SK-N-SH treated with all-trans-retinoic acid at 6 μM for 48 hours (cell line): ENCODE results near the gene ZNF562.

ENCODE experiments used
- CREB5 ChIP-seq: fragments of 250-450 bp; sonication (Bioruptor Pico); IDR thresholded peaks from 2 replicates; pipeline ENCODE4 v1.5.1; 2020; ENCODE audit warnings: low read depth, mild to moderate bottlenecking, moderate library complexity
- CSDC2 ChIP-seq: fragments of 250-450 bp; sonication (Bioruptor Pico); IDR thresholded peaks from 2 replicates; pipeline ENCODE4 v1.5.0; 2020; ENCODE audit warnings: mild to moderate bottlenecking, moderate library complexity
- ESRRG ChIP-seq: fragments of 250-450 bp; sonication (Bioruptor Pico); IDR thresholded peaks from 2 replicates; pipeline ENCODE4 v1.6.1; 2021; ENCODE audit warnings: mild to moderate bottlenecking
- PPARA ChIP-seq: fragments of 250-450 bp; sonication (Bioruptor Pico); IDR thresholded peaks from 2 replicates; pipeline ENCODE4 v1.5.0; 2020; ENCODE audit warnings: mild to moderate bottlenecking, borderline replicate concordance
- SNAI2 ChIP-seq: fragments of 250-450 bp; sonication (Bioruptor Pico); IDR thresholded peaks from 2 replicates; pipeline ENCODE4 v1.5.0; 2020; ENCODE audit warnings: mild to moderate bottlenecking, moderate library complexity
- TCF4 ChIP-seq: fragments of 250-450 bp; sonication (Bioruptor Pico); IDR thresholded peaks from 2 replicates; pipeline ENCODE4 v1.8.0; 2021; ENCODE audit warnings: mild to moderate bottlenecking, moderate library complexity, borderline replicate concordance
- ZNF70 ChIP-seq: fragments of 450-650 bp; formaldehyde crosslinking; IDR thresholded peaks from 2 replicates; pipeline ENCODE4 v1.5.0; 2020; ENCODE audit warnings: mild to moderate bottlenecking, moderate library complexity
- ZNF8 ChIP-seq: fragments of 450-650 bp; formaldehyde crosslinking; IDR thresholded peaks from 2 replicates; pipeline ENCODE4 v1.5.0; 2020; ENCODE audit warnings: mild to moderate bottlenecking, moderate library complexity

GRCh38 chr19:9608912-9609311 is 66.0 kb downstream of the ZNF562 start:
- TF ChIP-seq CSDC2 (CRISPR knock-in tag), result no peak
- TF ChIP-seq TCF4 (CRISPR knock-in tag), result no peak
- no peak for TF ChIP-seq PPARA (CRISPR knock-in tag)
- TF ChIP-seq ESRRG (CRISPR knock-in tag), result no peak
- no peak for TF ChIP-seq ZNF8
- TF ChIP-seq CREB5 (CRISPR knock-in tag), result no peak
- TF ChIP-seq ZNF70 (CRISPR knock-in tag), result no peak
- no peak for TF ChIP-seq SNAI2 (CRISPR knock-in tag)
